Omental fat pad (tissue), 4 donors: ENCODE data around the gene CNOT1. TPM values are rescaled to one million over a fixed set of nuclear protein-coding genes. Genes with fewer than 3 reads are reported as not detected.
A peak's percentile ranks its signal among the peaks of the same experiment; 100 is the strongest.

Experiments
- ATAC-seq: fragments of 150-250 bp; one replicate; pipeline ENCODE4 v1.9.1; 2016; ENCODE audit warnings: mild to moderate bottlenecking, moderate library complexity; ENCODE audit not compliant: low FRiP score
- DNase-seq: peaks from one replicate; pipeline ENCODE4 v3.0.0-alpha.2; 2019; ENCODE audit warnings: low spot score
- total RNA-seq, 4 donors: library from RNA; depleted of rRNA; stranded (reverse); fragments of >200 nt; gene quantifications; one replicate each; pipeline ENCODE4 v1.1.0, GENCODE V29; 2016
- TF ChIP-seq, protein P1 (sequence below), 3 donors: fragments of 450-650 bp; IDR thresholded peaks; one replicate each; pipeline ENCODE4 v1.5.1; 2016 to 2017; ENCODE audit warnings: antibody characterized with exemption in 3 of 3, mild to moderate bottlenecking in 3 of 3, moderate library complexity in 2 of 3

The CNOT1 gene
- total RNA-seq, 4 donors from 2014 or later, result 85.4 to 132 (median 103) TPM

DNA sequence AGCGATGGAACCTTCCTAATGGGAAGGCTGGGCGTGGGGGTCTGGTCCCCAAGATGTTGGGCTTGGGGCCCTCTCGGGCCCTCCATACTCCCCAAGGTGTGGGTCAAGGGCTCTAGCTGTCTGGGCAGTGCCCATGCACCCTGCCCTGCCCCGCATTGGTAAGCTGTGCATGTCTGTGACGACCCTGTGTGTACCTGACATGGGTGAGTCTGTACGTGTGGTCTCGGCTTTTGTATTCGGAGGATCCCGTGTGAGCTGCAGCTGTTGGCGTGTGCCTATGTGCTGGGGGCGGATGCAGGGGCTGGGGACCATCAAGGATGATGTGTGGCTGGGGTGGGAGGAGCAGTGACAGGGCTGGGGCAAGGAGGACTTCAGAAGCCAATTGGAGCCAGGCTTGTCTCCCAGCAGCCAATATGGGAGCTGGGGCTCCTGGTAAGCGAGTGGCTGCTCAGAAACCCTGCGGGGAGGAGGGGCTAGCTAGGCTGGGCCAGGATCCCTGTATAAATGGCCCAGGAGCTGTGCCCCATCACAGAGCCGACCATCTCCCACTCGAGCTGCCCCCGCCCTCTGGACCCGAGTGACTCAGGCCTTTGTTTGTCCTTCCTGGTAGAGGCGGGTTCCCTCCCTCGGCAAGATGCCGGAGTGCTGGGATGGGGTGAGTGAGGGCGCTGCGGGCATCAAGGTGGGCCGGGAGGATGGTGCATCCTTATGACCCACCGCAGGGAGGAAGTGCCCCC lies 129.8 kb downstream of the CNOT1 start, which contains the start of gene NDRG4:
Gene NDRG4, plus strand, starts transcription at position 529 of the 737 bp plus-strand sequence. Its CDS starts 106 bp downstream, at position 635.
- TF ChIP-seq, protein P1, sequence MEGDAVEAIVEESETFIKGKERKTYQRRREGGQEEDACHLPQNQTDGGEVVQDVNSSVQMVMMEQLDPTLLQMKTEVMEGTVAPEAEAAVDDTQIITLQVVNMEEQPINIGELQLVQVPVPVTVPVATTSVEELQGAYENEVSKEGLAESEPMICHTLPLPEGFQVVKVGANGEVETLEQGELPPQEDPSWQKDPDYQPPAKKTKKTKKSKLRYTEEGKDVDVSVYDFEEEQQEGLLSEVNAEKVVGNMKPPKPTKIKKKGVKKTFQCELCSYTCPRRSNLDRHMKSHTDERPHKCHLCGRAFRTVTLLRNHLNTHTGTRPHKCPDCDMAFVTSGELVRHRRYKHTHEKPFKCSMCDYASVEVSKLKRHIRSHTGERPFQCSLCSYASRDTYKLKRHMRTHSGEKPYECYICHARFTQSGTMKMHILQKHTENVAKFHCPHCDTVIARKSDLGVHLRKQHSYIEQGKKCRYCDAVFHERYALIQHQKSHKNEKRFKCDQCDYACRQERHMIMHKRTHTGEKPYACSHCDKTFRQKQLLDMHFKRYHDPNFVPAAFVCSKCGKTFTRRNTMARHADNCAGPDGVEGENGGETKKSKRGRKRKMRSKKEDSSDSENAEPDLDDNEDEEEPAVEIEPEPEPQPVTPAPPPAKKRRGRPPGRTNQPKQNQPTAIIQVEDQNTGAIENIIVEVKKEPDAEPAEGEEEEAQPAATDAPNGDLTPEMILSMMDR (IDR thresholded peaks at IDR 0.05), result no peak
- no peak for DNase-seq
- ATAC-seq, result peak; percentile 39

DNA sequence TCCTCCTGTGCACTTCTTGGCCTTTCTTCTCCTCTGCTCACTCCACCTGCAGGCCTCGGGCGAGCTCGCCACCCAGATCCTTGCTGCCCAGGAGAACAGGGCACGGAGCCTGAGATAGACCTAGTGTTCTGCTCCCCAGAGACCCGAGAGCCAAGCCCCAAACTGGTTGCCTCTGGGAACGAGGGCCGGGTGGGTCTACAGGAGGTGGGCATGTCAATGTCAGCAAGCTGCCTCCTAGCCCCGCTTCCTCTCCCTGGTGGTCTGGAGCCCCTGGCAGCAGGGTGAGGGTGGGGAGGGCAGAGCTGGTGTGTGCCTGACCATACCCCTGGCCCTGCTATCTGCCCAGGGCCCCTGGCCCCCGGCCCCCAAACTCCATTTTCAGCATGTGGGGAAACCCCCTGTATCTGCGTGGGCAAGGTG lies 130.5 kb downstream of the CNOT1 start:
- DNase-seq (no peak), ATAC-seq (no peak)
- TF ChIP-seq, protein P1 (IDR thresholded peaks at IDR 0.05), result no peak

- ATAC-seq (no peak), DNase-seq (no peak)
- TF ChIP-seq, protein P1 (IDR thresholded peaks at IDR 0.05), result no peak
These were observed 131.1 kb downstream of the CNOT1 start for GRCh38 chr16:58498341-58499091.

DNA sequence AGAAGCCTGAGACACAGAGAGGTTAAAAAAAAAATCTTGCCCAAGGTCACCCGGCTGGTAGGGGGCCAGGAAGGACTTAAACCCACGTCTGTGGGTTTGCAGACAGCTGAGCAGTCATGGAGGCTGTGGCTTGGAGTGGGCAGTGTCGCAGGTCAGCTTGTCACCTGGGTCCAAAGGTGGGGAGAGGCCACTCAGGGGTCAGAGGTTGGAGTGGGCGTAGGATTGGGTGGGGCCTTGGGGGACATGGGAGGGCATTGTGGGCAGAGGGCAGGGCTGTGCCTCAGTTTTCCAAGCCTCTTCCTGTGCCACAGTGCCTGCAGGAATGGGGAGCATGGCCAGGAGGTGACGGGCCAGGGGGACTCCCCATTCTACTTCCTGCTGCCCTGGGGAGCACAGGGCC lies 131.7 kb downstream of the CNOT1 start:
- DNase-seq, result no peak

DNA sequence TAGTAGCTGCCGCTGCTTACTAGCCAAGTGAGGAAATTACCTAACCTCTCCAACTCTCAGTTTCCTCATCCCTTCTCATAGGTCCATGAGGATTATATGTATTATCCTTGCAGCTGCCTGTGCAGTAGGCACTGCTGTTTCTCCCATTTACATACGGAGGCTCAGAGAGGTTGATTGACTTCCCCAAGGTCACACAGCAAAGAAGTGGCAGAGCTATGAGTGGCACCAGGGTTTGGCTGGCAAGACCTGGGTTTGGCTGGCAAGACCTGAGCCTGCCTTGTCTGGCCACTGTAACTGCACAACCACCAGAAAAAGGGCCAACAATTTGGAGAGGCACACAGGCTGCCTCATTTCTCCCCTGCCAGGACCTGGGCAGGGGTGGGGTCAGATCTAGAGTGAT lies 132.2 kb downstream of the CNOT1 start:
- ATAC-seq, result no peak
- DNase-seq, result no peak
- TF ChIP-seq, protein P1 (IDR thresholded peaks at IDR 0.05), result no peak

More for the DNA sequence above, 131.7 kb downstream of the CNOT1 start:
- no peak for ATAC-seq
- TF ChIP-seq, protein P1 (IDR thresholded peaks at IDR 0.05), result no peak

DNA sequence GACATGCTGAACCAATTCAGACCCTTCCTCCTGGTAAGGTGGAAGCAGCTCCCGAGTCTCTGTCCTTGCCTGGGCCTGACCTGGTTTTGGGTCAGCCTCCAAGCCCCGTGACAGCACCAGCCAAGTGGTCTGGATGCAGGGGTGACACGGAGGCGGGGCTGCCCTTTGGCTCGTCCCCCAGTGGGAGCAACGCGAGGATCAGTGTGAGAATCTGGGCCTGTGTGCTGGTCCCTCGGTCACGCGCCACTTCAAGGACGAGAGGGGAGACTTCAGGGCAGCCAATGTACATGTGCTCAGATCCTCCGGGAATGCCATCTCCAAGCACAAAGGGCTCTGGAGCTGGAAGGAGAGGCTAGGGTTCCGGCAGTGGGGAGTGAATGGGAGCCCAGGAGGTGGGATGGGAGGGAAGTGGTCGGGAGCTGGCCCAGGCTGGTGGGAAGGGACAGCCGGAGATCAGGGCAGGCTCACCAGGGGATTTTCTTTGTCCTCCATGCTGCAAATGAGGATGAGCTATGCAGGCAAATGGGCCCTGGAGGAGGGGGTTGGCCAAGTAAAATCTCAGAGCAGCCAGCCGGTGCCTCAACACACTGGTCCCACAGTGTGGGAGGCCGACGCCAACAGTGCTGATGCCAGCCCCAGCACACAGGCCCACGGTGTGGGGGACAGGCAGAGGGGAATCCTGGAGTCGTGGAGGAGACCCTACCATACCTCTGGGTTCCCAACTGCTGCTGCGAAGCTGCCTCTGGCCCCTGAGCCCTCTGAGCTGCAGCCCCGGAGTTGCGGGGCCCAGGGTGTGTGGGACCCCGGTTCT lies 133.9 kb downstream of the CNOT1 start:
- no peak for DNase-seq
- TF ChIP-seq, protein P1 (IDR thresholded peaks at IDR 0.05), result no peak
- ATAC-seq, result no peak
